ENCODE results near the gene CAB39.

DNA sequence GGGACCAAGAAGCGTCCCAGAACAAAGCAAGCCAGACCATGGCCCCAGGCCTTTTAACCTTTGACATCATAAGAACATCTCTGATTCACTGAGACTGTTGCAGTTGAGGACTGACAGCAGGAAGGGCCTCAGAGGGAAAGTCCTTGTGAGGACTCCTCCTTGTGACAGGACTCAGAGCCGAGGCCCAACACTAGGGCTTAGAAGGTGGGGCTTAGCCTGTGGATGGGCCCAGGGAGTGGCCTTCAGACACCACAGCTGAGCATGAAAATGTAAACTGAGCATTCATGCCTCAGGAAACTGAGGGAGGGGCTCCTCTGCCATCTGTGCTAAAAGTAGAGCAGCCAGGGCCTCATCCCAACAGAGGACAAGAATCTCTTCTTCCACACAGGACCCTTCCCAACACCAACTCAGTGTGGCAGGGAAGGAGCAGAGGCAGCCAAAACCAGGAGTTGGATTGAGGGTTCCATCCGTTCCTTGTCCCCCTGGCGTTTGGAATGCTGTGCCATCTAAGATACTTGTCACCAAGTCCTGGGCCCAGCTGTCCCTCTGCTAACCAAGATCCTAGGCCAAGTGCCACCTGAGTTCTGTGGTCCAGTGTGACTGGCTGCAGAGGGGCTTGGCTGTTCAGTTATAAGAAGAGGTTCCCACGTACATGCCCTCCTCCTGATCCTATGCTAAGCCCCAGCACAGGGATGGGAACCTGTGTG, 37.5 kb upstream of the CAB39 start:
- no peak for TF ChIP-seq EZH2 (IDR thresholded peaks at IDR 0.05; ENCODE audit: low read depth)
- TF ChIP-seq, protein P1, sequence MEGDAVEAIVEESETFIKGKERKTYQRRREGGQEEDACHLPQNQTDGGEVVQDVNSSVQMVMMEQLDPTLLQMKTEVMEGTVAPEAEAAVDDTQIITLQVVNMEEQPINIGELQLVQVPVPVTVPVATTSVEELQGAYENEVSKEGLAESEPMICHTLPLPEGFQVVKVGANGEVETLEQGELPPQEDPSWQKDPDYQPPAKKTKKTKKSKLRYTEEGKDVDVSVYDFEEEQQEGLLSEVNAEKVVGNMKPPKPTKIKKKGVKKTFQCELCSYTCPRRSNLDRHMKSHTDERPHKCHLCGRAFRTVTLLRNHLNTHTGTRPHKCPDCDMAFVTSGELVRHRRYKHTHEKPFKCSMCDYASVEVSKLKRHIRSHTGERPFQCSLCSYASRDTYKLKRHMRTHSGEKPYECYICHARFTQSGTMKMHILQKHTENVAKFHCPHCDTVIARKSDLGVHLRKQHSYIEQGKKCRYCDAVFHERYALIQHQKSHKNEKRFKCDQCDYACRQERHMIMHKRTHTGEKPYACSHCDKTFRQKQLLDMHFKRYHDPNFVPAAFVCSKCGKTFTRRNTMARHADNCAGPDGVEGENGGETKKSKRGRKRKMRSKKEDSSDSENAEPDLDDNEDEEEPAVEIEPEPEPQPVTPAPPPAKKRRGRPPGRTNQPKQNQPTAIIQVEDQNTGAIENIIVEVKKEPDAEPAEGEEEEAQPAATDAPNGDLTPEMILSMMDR (conservative IDR thresholded peaks at IDR 0.05) = no peak

Data from PC-9 (cell line).